Measurements from ENCODE around the gene PLEKHA8. TPM values are rescaled to one million over a fixed set of nuclear protein-coding genes. Genes with fewer than 3 reads are reported as not detected.

PLEKHA8 gene
- total RNA-seq, 1 donor from 2014 or later = 20.3 TPM

DNA sequence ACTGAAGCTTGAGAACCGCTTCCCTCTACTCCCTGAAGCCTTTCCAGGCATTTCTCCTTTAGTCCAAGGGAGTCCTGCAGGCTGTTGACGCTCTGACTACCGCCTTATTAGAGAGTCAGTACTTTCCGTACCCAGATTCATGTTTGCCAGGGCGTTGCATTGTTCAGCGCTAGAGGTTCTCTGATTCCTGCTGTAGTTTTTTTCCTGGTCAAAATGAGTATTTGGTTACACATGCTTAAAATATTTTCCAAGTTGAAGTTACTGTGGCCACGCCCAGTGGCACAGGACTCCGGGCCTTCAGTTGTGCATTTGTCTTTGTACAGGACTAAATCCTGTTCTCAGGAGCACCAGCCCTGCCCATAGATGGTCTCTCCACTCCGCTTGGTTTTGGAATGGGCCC is 114.5 kb downstream of the PLEKHA8 start:
- Mint-ChIP-seq H3K4me1 (ENCODE audit: low read depth) (peaks cover 35% of the 10 kb centered on the region), H3K4me3 (ENCODE audit: unreplicated experiment) (peak overlapping the region; percentile 39), H3K36me3 (ENCODE audit: low read depth) (no peaks in the 10 kb centered on the region), H3K27me3 (ENCODE audit: low read depth) (no peaks in the 10 kb centered on the region), H3K27ac (ENCODE audit: unreplicated experiment) (peak overlapping the region; percentile 91), H3K9me3 (ENCODE audit: low read depth) (no peaks in the 10 kb centered on the region)
- TF ChIP-seq, protein P1, sequence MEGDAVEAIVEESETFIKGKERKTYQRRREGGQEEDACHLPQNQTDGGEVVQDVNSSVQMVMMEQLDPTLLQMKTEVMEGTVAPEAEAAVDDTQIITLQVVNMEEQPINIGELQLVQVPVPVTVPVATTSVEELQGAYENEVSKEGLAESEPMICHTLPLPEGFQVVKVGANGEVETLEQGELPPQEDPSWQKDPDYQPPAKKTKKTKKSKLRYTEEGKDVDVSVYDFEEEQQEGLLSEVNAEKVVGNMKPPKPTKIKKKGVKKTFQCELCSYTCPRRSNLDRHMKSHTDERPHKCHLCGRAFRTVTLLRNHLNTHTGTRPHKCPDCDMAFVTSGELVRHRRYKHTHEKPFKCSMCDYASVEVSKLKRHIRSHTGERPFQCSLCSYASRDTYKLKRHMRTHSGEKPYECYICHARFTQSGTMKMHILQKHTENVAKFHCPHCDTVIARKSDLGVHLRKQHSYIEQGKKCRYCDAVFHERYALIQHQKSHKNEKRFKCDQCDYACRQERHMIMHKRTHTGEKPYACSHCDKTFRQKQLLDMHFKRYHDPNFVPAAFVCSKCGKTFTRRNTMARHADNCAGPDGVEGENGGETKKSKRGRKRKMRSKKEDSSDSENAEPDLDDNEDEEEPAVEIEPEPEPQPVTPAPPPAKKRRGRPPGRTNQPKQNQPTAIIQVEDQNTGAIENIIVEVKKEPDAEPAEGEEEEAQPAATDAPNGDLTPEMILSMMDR (IDR thresholded peaks at IDR 0.05) = no peak
- DNase-seq (ENCODE audit: low spot score) = no peak

DNA sequence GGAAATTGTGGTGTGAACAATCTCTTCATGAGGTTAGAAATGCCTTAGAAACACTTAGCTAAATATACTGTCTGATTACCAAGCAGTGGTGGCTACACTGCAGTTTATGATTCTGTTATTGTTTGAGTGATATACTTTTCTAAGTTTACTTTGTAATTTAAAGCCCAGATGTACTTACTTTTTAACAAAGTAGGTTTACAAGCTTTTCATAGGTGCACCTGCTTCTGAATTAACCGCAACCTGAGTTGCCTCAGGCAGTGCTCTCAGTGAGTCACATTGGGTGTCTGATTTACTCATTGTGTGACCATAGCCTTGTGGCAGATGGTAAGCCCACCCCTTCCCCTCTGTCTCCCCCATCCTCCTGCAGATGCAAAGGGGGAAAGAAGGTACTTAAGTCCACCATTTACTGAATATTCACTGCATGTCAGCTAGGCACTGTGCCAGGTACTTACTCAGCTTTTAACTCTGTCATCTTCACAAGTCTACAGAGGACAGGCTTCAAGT is 115.6 kb downstream of the PLEKHA8 start:
- H3K27ac Mint-ChIP-seq (ENCODE audit: unreplicated experiment) = peak overlapping the region; percentile 91
- H3K9me3 Mint-ChIP-seq (ENCODE audit: low read depth) = no peaks in the 10 kb centered on the region
- DNase-seq (ENCODE audit: low spot score) = no peak
- TF ChIP-seq, protein P1 (IDR thresholded peaks at IDR 0.05) = no peak
- no peak overlapping the region for H3K4me3 Mint-ChIP-seq (ENCODE audit: unreplicated experiment)
- no peaks in the 10 kb centered on the region for H3K27me3 Mint-ChIP-seq (ENCODE audit: low read depth)
- H3K36me3 Mint-ChIP-seq (ENCODE audit: low read depth) = no peaks in the 10 kb centered on the region
- peaks cover 35% of the 10 kb centered on the region for H3K4me1 Mint-ChIP-seq (ENCODE audit: low read depth)

DNA sequence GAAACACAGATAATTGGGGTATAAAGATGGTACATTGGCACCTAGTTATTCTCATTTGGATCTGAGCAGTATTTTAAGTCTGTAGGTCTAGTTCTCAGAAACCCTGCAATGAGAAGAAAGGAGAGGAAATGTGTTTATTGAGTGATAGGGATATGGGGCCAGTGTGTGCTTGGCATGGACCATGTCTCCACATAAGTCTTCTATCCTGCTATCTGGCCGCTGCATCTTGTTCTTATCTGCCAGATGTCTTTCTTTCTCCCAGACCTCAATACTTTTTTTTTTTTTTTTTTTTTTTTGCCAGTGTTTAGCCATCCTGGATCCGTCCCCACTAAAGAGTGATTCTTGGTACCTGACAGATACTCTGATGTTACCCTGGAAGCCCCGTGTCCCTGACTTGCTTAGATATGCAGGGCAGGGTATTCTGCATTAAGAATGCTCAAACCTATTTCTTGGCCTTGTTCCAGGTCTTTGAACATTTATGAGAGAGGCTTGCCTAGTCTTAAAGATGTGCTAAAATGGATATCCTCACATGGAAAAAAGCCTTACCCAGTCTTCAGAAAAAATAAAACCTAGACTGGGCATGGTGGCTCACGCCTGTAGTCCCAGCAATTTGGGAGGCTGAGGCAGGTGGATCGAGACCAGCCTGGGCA is 116.6 kb downstream of the PLEKHA8 start:
- no peak for DNase-seq (ENCODE audit: low spot score)
- H3K4me3 Mint-ChIP-seq (ENCODE audit: unreplicated experiment) = no peak overlapping the region
- no peaks in the 10 kb centered on the region for H3K27me3 Mint-ChIP-seq (ENCODE audit: low read depth)
- no peaks in the 10 kb centered on the region for H3K9me3 Mint-ChIP-seq (ENCODE audit: low read depth)
- H3K27ac Mint-ChIP-seq (ENCODE audit: unreplicated experiment) = no peak overlapping the region
- H3K36me3 Mint-ChIP-seq (ENCODE audit: low read depth) = no peaks in the 10 kb centered on the region
- TF ChIP-seq, protein P1 (IDR thresholded peaks at IDR 0.05) = no peak
- peaks cover 35% of the 10 kb centered on the region for H3K4me1 Mint-ChIP-seq (ENCODE audit: low read depth)

DNA sequence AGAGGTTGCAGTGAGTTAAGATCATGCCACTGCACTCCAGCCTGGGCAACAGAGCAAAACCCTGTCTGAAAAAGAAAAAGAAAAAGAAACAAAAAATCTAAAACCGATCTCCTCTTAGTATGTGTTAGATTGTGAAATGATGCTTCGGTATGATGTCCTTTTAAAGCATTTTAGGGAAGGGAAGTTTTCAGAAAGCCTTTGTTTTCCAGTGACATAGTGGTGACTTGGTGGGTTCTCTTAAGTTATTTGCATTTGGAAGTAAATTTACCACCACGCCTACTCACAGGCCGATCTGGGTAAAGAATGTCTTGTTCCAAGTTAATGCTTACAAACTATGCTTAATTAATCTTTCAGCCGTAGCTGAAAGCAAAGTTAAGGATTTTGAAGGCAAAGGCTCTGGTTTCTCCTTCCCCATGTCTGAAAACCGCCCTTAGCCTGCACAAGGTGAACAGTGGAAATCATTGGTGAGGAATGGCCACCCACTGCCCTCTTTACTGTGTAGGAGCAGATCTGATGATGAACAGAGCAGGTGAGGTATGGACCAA is 117.3 kb downstream of the PLEKHA8 start:
- Mint-ChIP-seq H3K4me3 (ENCODE audit: unreplicated experiment) (no peak overlapping the region), H3K4me1 (ENCODE audit: low read depth) (peaks cover 31% of the 10 kb centered on the region), H3K9me3 (ENCODE audit: low read depth) (no peaks in the 10 kb centered on the region), H3K36me3 (ENCODE audit: low read depth) (peaks cover 2% of the 10 kb centered on the region), H3K27me3 (ENCODE audit: low read depth) (no peaks in the 10 kb centered on the region), H3K27ac (ENCODE audit: unreplicated experiment) (no peak overlapping the region)
- TF ChIP-seq, protein P1 (IDR thresholded peaks at IDR 0.05) = no peak
- no peak for DNase-seq (ENCODE audit: low spot score)

DNA sequence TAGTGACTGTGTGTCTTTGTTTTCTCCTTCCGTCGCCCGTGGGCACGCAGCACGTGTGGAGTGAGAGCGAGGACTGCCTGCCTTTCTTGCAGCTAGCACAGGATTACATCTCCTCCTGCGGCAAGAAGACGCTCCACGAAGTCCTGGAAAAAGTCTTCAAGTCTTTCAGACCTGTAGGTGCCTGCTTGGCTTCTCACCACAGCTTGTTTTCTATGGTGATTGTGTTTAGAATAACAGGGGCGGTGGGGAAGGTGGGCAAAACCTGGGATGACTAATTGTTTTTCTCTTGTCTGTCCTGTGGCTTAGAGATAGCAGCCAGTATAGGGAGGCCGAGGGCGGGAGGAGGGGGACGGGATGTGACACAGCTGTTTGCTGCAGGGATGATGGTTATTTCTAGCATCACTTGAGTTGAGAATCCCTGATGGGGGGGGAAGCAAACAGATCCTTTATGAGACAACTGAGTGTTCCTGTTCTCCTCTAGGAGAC is 118.0 kb downstream of the PLEKHA8 start:
- TF ChIP-seq, protein P1 (IDR thresholded peaks at IDR 0.05) = no peak
- Mint-ChIP-seq H3K36me3 (ENCODE audit: low read depth) (peaks cover 5% of the 10 kb centered on the region), H3K27me3 (ENCODE audit: low read depth) (no peaks in the 10 kb centered on the region), H3K9me3 (ENCODE audit: low read depth) (no peaks in the 10 kb centered on the region), H3K4me1 (ENCODE audit: low read depth) (peaks cover 30% of the 10 kb centered on the region), H3K27ac (ENCODE audit: unreplicated experiment) (no peak overlapping the region), H3K4me3 (ENCODE audit: unreplicated experiment) (no peak overlapping the region)
- no peak for DNase-seq (ENCODE audit: low spot score)

Measured in chondrocyte (in vitro differentiated cells).